ENCODE results near the gene SPATA18. TPM values are rescaled to one million over a fixed set of nuclear protein-coding genes. Genes with fewer than 3 reads are reported as not detected.

SPATA18 gene
- total RNA-seq, 1 experiment from 2014 or later = 0.47 TPM

- no peaks in the 10 kb centered on the region for H3K9me3 ChIP-seq (ENCODE audit: control insufficient read depth in 1 of 2, insufficient read depth in 1 of 2, low read depth in 1 of 2, low read length in 2 of 2)
- ChIA-PET CTCF (no interaction called here), POLR2A (no interaction called here), RAD21 (ENCODE audit: low non-redundant PET in 1 of 2, low total read pairs in 2 of 2, uncharacterized antibody in 2 of 2, unreplicated experiment in 2 of 2) (no interaction called here)
- no peak overlapping the region for H3K27ac ChIP-seq (ENCODE audit: low read depth, low read length)
- DNase-seq (ENCODE audit: low read depth, low spot score) = no peak
- H4K20me1 ChIP-seq (ENCODE audit: insufficient read depth) = no peaks in the 10 kb centered on the region
- no peaks in the 10 kb centered on the region for H3K36me3 ChIP-seq (ENCODE audit: control insufficient read depth in 1 of 2, insufficient read depth in 2 of 2, low read length in 2 of 2)
- no TSS peak for BruUV-seq (replicated peaks)
- intact Hi-C loops (cut with micrococcal nuclease) = loop anchor here (10.0 kb wide), 1 partner anchor 55 kb away; no protein-coding TSS in a partner anchor
- no peaks in the 10 kb centered on the region for H3K9me2 ChIP-seq (ENCODE audit: insufficient read depth)
- TF ChIP-seq, protein P1, sequence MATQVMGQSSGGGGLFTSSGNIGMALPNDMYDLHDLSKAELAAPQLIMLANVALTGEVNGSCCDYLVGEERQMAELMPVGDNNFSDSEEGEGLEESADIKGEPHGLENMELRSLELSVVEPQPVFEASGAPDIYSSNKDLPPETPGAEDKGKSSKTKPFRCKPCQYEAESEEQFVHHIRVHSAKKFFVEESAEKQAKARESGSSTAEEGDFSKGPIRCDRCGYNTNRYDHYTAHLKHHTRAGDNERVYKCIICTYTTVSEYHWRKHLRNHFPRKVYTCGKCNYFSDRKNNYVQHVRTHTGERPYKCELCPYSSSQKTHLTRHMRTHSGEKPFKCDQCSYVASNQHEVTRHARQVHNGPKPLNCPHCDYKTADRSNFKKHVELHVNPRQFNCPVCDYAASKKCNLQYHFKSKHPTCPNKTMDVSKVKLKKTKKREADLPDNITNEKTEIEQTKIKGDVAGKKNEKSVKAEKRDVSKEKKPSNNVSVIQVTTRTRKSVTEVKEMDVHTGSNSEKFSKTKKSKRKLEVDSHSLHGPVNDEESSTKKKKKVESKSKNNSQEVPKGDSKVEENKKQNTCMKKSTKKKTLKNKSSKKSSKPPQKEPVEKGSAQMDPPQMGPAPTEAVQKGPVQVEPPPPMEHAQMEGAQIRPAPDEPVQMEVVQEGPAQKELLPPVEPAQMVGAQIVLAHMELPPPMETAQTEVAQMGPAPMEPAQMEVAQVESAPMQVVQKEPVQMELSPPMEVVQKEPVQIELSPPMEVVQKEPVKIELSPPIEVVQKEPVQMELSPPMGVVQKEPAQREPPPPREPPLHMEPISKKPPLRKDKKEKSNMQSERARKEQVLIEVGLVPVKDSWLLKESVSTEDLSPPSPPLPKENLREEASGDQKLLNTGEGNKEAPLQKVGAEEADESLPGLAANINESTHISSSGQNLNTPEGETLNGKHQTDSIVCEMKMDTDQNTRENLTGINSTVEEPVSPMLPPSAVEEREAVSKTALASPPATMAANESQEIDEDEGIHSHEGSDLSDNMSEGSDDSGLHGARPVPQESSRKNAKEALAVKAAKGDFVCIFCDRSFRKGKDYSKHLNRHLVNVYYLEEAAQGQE (IDR thresholded peaks at IDR 0.05; ENCODE audit: low read depth) = no peak
- TF ChIP-seq EGR1 (IDR thresholded peaks at IDR 0.05; ENCODE audit: low read depth) (no peak), TCF7L2 (IDR thresholded peaks at IDR 0.05; ENCODE audit: borderline replicate concordance, extremely low read depth, insufficient read depth, insufficient read length) (no peak), MAX (IDR thresholded peaks at IDR 0.05) (no peak), ELF1 (IDR thresholded peaks at IDR 0.05; ENCODE audit: borderline replicate concordance, low read depth) (no peak), CEBPB (IDR thresholded peaks at IDR 0.05; ENCODE audit: low read depth) (no peak)
- H3K4me3 ChIP-seq (replicated peaks in 1 of 2; ENCODE audit: low read depth in 1 of 2, low read length in 2 of 2) = no peak overlapping the region
- peaks cover 32% of the 10 kb centered on the region for H3K27me3 ChIP-seq (ENCODE audit: insufficient read depth, low read length)
- H3K4me2 ChIP-seq (ENCODE audit: low read length) = no peak overlapping the region
- ATAC-seq = no peak
- no peak overlapping the region for H2AFZ ChIP-seq (ENCODE audit: low read depth, low read length, poor library complexity, severe bottlenecking)
- no peaks in the 10 kb centered on the region for H3K4me1 ChIP-seq (ENCODE audit: control insufficient read depth in 1 of 2, insufficient read depth in 2 of 2, low read length in 2 of 2)
- no peaks in the 10 kb centered on the region for H3K79me2 ChIP-seq (ENCODE audit: insufficient read depth, low read length)
- no peak overlapping the region for H3K9ac ChIP-seq (ENCODE audit: low read length)
These were observed 18.5 kb downstream of the SPATA18 start for GRCh38 chr4:52069571-52069970.
